AG04450 (cell line): ENCODE measurements around the gene ANKRD23. TPM values are rescaled to one million over a fixed set of nuclear protein-coding genes. Genes with fewer than 3 reads are reported as not detected.

Source experiments
- CTCF ChIA-PET: fragments of 300-600, 350-600 bp; formaldehyde crosslinking; extraction: SDS; loops from one replicate; lab custom pipeline; 2022; ENCODE audit warnings: antibody characterized with exemption, inconsistent platforms; lab: Charles Lee
- POLR2A ChIA-PET: fragments of 350-600 bp; formaldehyde crosslinking; extraction: SDS; loops from one replicate; lab custom pipeline; 2021; ENCODE audit warnings: antibody characterized with exemption, inconsistent platforms; lab: Yijun Ruan, JAX
- DNase-seq: peaks from one replicate; pipeline ENCODE4 v3.0.0-alpha.2; 2011; ENCODE audit warnings: low read depth, low spot score
- H3K27ac ChIP-seq: one replicate; pipeline ENCODE4 v1.5.1; 2012; ENCODE audit warnings: low read depth, low read length, control low read depth
- H3K27me3 ChIP-seq: one replicate; pipeline ENCODE4 v1.6.0; 2012; ENCODE audit warnings: low read length; ENCODE audit not compliant: control insufficient read depth, insufficient read depth
- H3K4me3 ChIP-seq: 2 replicates; pipeline ENCODE4 v1.5.1; 2011; ENCODE audit warnings: mild to moderate bottlenecking, low read depth, low read length, control low read depth
- H3K9me3 ChIP-seq: 2 replicates; pipeline ENCODE4 v1.5.1; 2012; ENCODE audit warnings: low read length; ENCODE audit not compliant: control insufficient read depth, insufficient read depth
- CTCF ChIP-seq: IDR thresholded peaks from 2 replicates; pipeline ENCODE4 v1.5.1; 2011; ENCODE audit warnings: low read depth, low read length, control low read depth, inconsistent platforms
- polyA plus RNA-seq: library from polyadenylated mRNA; depleted of rRNA; stranded (reverse); fragments of >200 nt; gene quantifications from 2 replicates; pipeline ENCODE4 v1.2.3, GENCODE V29; 2011

ANKRD23 gene
- polyA plus RNA-seq, 1 experiment, result 0.81 TPM

GRCh38 chr2:96879545-96880040 is 35.8 kb upstream of the ANKRD23 start:
- no peak for DNase-seq
- no peak overlapping the region for H3K4me3 ChIP-seq
- no peak for TF ChIP-seq CTCF
- peaks cover 18% of the 10 kb centered on the region for H3K27me3 ChIP-seq
- no peaks in the 10 kb centered on the region; the same call in 1 of the 2 replicates for H3K9me3 ChIP-seq
- CTCF ChIA-PET, result no interaction called here
- no peak overlapping the region for H3K27ac ChIP-seq
- POLR2A ChIA-PET, result no interaction called here

DNA sequence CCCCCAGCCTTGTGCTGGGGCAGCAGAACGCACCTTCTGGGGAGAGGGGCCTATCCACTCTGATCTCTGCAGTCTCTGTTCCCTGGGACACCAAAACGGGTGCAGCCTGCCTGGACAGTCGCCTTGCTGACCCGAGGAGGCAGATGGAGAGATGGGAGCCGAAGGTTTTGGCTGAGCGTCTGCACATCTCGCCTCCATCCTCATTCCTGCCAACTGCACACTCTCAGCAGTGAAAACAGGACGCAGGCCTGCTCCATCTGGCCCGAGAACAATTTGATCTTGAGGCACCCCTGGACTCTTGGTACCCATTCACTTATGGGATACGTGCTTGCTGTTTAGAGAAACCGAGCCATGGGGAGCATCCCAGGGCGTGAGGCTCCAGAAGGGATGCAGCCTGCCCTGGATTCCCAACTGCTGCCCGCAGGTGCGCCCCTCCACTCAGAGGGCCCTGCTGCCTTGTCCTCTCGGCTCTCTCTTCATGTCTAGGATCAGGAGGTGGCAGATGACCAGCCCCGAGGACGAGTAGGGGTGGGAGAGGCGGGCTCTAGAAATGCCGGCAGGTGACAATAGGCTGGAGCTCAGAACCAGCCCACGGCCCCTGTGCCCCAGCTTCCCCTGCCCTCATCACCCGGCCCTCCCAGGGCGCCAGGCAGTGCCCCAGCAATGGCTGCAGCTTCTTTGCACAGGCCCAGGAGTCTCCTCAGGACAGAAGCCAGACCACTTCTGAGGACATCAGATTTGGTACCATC is 35.1 kb upstream of the ANKRD23 start:
- no peak for TF ChIP-seq CTCF
- no peak for DNase-seq
- Histone ChIP-seq H3K9me3 (no peaks in the 10 kb centered on the region; the same call in 1 of the 2 replicates), H3K27me3 (peaks cover 18% of the 10 kb centered on the region), H3K27ac (no peak overlapping the region), H3K4me3 (no peak overlapping the region)
- ChIA-PET CTCF (no interaction called here), POLR2A (no interaction called here)

GRCh38 chr2:96878171-96878570 is 34.4 kb upstream of the ANKRD23 start:
- Histone ChIP-seq H3K9me3 (no peaks in the 10 kb centered on the region), H3K27ac (no peak overlapping the region), H3K4me3 (no peak overlapping the region), H3K27me3 (peaks cover 18% of the 10 kb centered on the region)
- CTCF ChIA-PET, result no interaction called here
- POLR2A ChIA-PET, result no interaction called here
- DNase-seq, result no peak
- no peak for TF ChIP-seq CTCF

DNA sequence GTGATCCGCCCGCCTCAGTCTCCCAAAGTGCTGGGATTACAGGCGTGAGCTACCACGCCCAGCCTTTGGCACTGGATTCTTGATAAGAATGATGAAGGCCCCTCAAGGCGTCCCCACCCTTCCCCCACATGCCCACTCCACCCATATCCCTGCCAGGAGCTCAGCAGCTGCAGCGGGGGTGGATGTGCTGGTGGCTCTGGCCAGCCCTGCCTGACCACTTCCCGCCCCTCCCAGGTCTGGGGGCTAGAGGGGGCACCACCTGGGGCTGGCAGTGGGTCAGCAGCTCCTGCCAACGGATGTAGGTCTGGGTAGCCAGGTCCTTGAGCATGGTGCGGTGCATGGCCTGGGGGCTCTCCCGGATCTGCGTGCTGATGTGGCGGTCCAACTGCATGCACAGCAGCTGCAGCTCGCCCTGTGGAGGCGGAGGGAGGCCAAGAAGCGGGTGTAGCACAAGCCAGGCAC is 33.8 kb upstream of the ANKRD23 start:
- POLR2A ChIA-PET, result no interaction called here

More for the DNA sequence above, 33.8 kb upstream of the ANKRD23 start:
- CTCF ChIA-PET, result no interaction called here
- Histone ChIP-seq H3K9me3 (no peaks in the 10 kb centered on the region), H3K27ac (no peak overlapping the region), H3K4me3 (no peak overlapping the region), H3K27me3 (peaks cover 16% of the 10 kb centered on the region)
- TF ChIP-seq CTCF, result no peak
- DNase-seq, result no peak
